ENCODE measurements around the gene SLC29A4.
"Not testable (repeated sequence)": the region's sequence is repeated elsewhere in the genome, so short reads cannot be mapped to it uniquely, and the experiment has no call there.

SLC29A4 gene

GRCh38 chr7:5266191-5267028, 16.3 kb upstream of the SLC29A4 start:
- no peaks in the 10 kb centered on the region for H4K20me1 ChIP-seq (ENCODE audit: low read depth, low read length)
- no peak overlapping the region for H3K9ac ChIP-seq (ENCODE audit: low read length)

GRCh38 chr7:5267829-5268228, 14.9 kb upstream of the SLC29A4 start:
- H3K9me3 ChIP-seq (ENCODE audit: insufficient read depth, low read length); H3K9ac ChIP-seq (ENCODE audit: low read length); H3K36me3 ChIP-seq (ENCODE audit: low read length); H3F3A ChIP-seq (ENCODE audit: insufficient read depth); H3K27ac ChIP-seq (ENCODE audit: low read depth, low read length); H3K4me2 ChIP-seq (ENCODE audit: low read depth, low read length, poor library complexity, severe bottlenecking); H3K4me3 ChIP-seq (ENCODE audit: insufficient read depth, low read length, poor library complexity, severe bottlenecking); H3K27me3 ChIP-seq (ENCODE audit: low read length); H4K20me1 ChIP-seq (ENCODE audit: low read depth, low read length); H3K79me2 ChIP-seq (ENCODE audit: insufficient read depth, low read length); H2AFZ ChIP-seq (ENCODE audit: low read depth, low read length, severe bottlenecking); H3K9me2 ChIP-seq (replicated peaks; ENCODE audit: insufficient read depth, low read length): not testable (repeated sequence)

More at GRCh38 chr7:5266191-5267028, 16.3 kb upstream of the SLC29A4 start:
- H3K79me2 ChIP-seq (ENCODE audit: insufficient read depth, low read length) = no peaks in the 10 kb centered on the region
- no peak overlapping the region for H2AFZ ChIP-seq (ENCODE audit: low read depth, low read length, severe bottlenecking)
- TF ChIP-seq CTCF (IDR thresholded peaks at IDR 0.05; ENCODE audit: insufficient read depth, low read length, poor library complexity, severe bottlenecking) = no peak
- TF ChIP-seq EZH2phosphoT487 (conservative IDR thresholded peaks at IDR 0.05; ENCODE audit: low read length) = no peak
- H3K9me3 ChIP-seq (ENCODE audit: insufficient read depth, low read length) = no peaks in the 10 kb centered on the region
- no peaks in the 10 kb centered on the region for H3K27me3 ChIP-seq (ENCODE audit: low read length)
- no peaks in the 10 kb centered on the region for H3K36me3 ChIP-seq (ENCODE audit: low read length)
- H3K4me3 ChIP-seq (ENCODE audit: insufficient read depth, low read length, poor library complexity, severe bottlenecking) = no peak overlapping the region
- no peaks in the 10 kb centered on the region for H3K9me2 ChIP-seq (replicated peaks; ENCODE audit: insufficient read depth, low read length)
- no peak overlapping the region for H3K27ac ChIP-seq (ENCODE audit: low read depth, low read length)
- H3F3A ChIP-seq (ENCODE audit: insufficient read depth) = no peaks in the 10 kb centered on the region
- no peak overlapping the region for H3K4me2 ChIP-seq (ENCODE audit: low read depth, low read length, poor library complexity, severe bottlenecking)

- not testable (repeated sequence) for H3F3A ChIP-seq (ENCODE audit: insufficient read depth); H3K9me3 ChIP-seq (ENCODE audit: insufficient read depth, low read length); H3K27ac ChIP-seq (ENCODE audit: low read depth, low read length); H3K9me2 ChIP-seq (replicated peaks; ENCODE audit: insufficient read depth, low read length); H3K4me3 ChIP-seq (ENCODE audit: insufficient read depth, low read length, poor library complexity, severe bottlenecking); H2AFZ ChIP-seq (ENCODE audit: low read depth, low read length, severe bottlenecking); H3K79me2 ChIP-seq (ENCODE audit: insufficient read depth, low read length); H3K9ac ChIP-seq (ENCODE audit: low read length); H3K27me3 ChIP-seq (ENCODE audit: low read length); H4K20me1 ChIP-seq (ENCODE audit: low read depth, low read length); H3K36me3 ChIP-seq (ENCODE audit: low read length); H3K4me2 ChIP-seq (ENCODE audit: low read depth, low read length, poor library complexity, severe bottlenecking)
These were observed 12.6 kb upstream of the SLC29A4 start for GRCh38 chr7:5269992-5270657.

GRCh38 chr7:5270788-5271187, 12.0 kb upstream of the SLC29A4 start:
- no peak overlapping the region for H3K27ac ChIP-seq (ENCODE audit: low read depth, low read length)
- no peak overlapping the region for H3K4me3 ChIP-seq (ENCODE audit: insufficient read depth, low read length, poor library complexity, severe bottlenecking)
- H3K36me3 ChIP-seq (ENCODE audit: low read length) = no peaks in the 10 kb centered on the region
- no peaks in the 10 kb centered on the region for H3K79me2 ChIP-seq (ENCODE audit: insufficient read depth, low read length)
- no peaks in the 10 kb centered on the region for H3F3A ChIP-seq (ENCODE audit: insufficient read depth)
- no peak overlapping the region for H3K9ac ChIP-seq (ENCODE audit: low read length)
- no peaks in the 10 kb centered on the region for H4K20me1 ChIP-seq (ENCODE audit: low read depth, low read length)
- H3K9me2 ChIP-seq (replicated peaks; ENCODE audit: insufficient read depth, low read length) = no peaks in the 10 kb centered on the region
- H3K9me3 ChIP-seq (ENCODE audit: insufficient read depth, low read length) = no peaks in the 10 kb centered on the region
- no peak overlapping the region for H2AFZ ChIP-seq (ENCODE audit: low read depth, low read length, severe bottlenecking)
- TF ChIP-seq EZH2phosphoT487 (conservative IDR thresholded peaks at IDR 0.05; ENCODE audit: low read length) (no peak), CTCF (IDR thresholded peaks at IDR 0.05; ENCODE audit: insufficient read depth, low read length, poor library complexity, severe bottlenecking) (no peak)
- H3K4me2 ChIP-seq (ENCODE audit: low read depth, low read length, poor library complexity, severe bottlenecking) = no peak overlapping the region
- H3K27me3 ChIP-seq (ENCODE audit: low read length) = no peaks in the 10 kb centered on the region

- not testable (repeated sequence) for H3K9me3 ChIP-seq (ENCODE audit: insufficient read depth, low read length); H3K4me3 ChIP-seq (ENCODE audit: insufficient read depth, low read length, poor library complexity, severe bottlenecking); H3K79me2 ChIP-seq (ENCODE audit: insufficient read depth, low read length); H2AFZ ChIP-seq (ENCODE audit: low read depth, low read length, severe bottlenecking); H3K27ac ChIP-seq (ENCODE audit: low read depth, low read length); H3K9me2 ChIP-seq (replicated peaks; ENCODE audit: insufficient read depth, low read length); H4K20me1 ChIP-seq (ENCODE audit: low read depth, low read length); H3K4me2 ChIP-seq (ENCODE audit: low read depth, low read length, poor library complexity, severe bottlenecking); H3K36me3 ChIP-seq (ENCODE audit: low read length); H3K9ac ChIP-seq (ENCODE audit: low read length); H3K27me3 ChIP-seq (ENCODE audit: low read length); H3F3A ChIP-seq (ENCODE audit: insufficient read depth)
These were observed 8.8 kb upstream of the SLC29A4 start for GRCh38 chr7:5273831-5274405.

Data from SU-DHL-6 (cell line).